ENCODE results near the gene FBN2.

Gene FBN2

DNA sequence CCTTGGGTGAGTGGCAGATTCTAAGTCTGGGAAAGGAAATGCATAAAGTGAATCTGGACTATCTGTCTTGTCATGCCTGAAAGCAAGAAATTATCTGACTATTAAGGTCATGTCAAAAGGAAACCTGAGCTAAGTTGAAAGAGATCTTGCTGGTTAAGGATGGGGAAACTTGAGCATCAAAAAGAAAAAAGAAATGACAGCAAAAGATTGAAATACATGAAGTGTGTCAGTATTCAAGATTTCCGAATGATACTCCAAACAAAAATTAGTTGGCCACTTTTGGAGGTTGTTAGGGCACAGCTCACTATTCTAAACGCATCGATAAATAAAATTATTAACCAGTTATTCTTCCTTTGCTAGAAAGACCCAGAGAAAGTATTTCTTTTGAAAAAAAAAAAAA lies 3.3 kb upstream of the FBN2 start:
- TF ChIP-seq GATA1 (IDR thresholded peaks at IDR 0.05; ENCODE audit: low read depth, low read length): no peak
- no peak for TF ChIP-seq POLR2A (IDR thresholded peaks at IDR 0.05; ENCODE audit: low read length)
- DNase-seq: no peak

GRCh38 chr5:128539038-128539429 lies 989 bp upstream of the FBN2 start:
- no peak for DNase-seq

GRCh38 chr5:128538250-128539037 lies 399 bp upstream of the FBN2 start:
- TF ChIP-seq POLR2A (IDR thresholded peaks at IDR 0.05; ENCODE audit: low read length): no peak
- no peak for TF ChIP-seq GATA1 (IDR thresholded peaks at IDR 0.05; ENCODE audit: low read depth, low read length)
- no peak for DNase-seq

More at GRCh38 chr5:128539038-128539429, 989 bp upstream of the FBN2 start:
- TF ChIP-seq POLR2A (IDR thresholded peaks at IDR 0.05; ENCODE audit: low read length) (no peak), GATA1 (IDR thresholded peaks at IDR 0.05; ENCODE audit: low read depth, low read length) (no peak)

DNA sequence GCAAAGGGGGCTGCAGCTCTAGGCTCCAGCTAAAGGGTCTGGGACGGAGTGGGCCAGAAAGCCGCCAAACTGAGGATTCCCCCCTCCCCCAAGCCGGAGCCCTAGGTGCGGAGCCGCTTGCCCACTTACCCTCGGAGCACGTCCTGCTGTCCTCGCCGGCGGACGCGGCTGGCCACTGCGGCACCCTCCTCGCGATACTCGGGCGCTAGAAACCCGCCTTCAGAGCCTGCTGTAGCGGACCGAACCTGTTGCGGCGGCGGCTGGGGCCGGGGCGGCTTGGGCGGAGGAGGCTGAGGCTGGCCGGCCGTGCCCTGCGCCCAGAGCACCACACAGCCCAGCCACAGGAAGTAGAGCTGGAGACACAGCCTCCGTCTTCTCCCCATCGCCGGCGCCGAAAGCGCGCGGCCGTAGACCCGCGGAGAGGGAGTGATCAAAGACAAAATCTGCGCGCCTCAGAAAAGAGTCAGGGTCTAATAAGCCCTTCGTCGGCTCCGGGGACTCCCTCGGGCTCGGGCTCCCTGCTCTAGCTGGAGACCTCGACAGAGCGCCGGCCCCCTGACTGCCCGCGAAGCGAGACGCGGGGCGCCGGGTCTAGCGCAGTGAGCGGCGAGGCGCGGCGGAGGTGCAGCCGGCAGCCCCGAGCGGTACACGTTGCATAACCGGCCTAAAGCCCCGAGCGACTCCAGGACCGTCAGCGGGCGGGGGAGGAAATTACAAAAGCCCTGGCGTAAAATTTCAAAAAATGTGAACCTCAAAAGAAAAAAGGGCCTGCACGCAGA lies 635 bp downstream of the FBN2 start:
- TF ChIP-seq POLR2A (IDR thresholded peaks at IDR 0.05; ENCODE audit: low read length): no peak
- no peak for TF ChIP-seq GATA1 (IDR thresholded peaks at IDR 0.05; ENCODE audit: low read depth, low read length)
- DNase-seq: peak in 1 of 2 experiments; percentile 1

DNA sequence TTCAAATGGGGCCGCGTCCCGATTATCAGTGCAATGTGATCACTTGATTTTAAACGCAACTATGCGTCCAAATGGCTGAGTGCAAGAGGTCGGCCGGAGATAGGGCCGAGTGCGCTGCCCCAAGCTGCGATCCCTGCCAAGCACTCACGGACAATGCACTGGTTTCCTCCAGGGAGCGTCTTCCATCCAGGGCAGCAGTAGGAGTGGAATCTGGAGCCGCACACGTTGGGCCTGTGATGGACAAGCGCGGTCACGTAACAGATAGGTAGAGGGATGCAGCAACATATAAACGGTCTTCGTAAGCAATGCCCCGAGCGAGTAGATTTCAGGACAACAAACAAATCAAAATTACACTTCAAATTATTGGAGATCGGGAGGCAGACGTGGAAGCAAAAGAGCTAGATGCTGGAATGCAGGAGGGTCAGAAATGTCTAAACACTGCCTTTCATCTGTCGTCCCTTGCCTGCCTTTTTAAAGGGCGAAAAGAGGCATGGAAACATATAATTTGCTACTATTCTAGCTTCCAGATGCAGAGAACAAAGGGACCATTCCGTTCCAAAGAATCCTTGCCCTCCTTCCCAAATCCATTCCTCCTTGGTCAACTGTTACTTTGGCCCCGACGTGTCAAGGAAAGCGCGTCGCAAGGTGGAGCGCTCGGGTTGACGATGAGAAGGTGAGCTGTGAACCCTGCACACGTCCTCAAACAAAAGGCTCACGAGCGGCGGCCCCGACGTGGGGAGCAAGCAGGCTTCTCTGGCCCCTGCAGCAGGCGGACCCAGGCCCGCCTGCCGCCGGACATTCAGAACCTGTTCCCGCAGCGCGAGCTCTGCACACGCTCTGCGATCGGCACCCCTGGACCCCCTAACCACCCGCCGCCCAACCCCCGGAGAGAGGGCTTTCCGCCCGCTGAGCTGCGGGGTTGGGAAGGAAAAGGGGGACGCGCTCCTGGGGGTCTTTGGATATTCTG lies 1.5 kb downstream of the FBN2 start:
- DNase-seq: no peak
- TF ChIP-seq GATA1 (IDR thresholded peaks at IDR 0.05; ENCODE audit: low read depth, low read length) (no peak), POLR2A (IDR thresholded peaks at IDR 0.05; ENCODE audit: low read length) (no peak)

- DNase-seq: no peak
- TF ChIP-seq GATA1 (IDR thresholded peaks at IDR 0.05; ENCODE audit: low read depth, low read length) (no peak), POLR2A (IDR thresholded peaks at IDR 0.05; ENCODE audit: low read length) (no peak)
Measured at GRCh38 chr5:128535251-128535650, 2.8 kb downstream of the FBN2 start.

GRCh38 chr5:128534726-128535125 lies 3.3 kb downstream of the FBN2 start:
- TF ChIP-seq GATA1 (IDR thresholded peaks at IDR 0.05; ENCODE audit: low read depth, low read length) (no peak), POLR2A (IDR thresholded peaks at IDR 0.05; ENCODE audit: low read length) (no peak)
- DNase-seq: no peak

DNA sequence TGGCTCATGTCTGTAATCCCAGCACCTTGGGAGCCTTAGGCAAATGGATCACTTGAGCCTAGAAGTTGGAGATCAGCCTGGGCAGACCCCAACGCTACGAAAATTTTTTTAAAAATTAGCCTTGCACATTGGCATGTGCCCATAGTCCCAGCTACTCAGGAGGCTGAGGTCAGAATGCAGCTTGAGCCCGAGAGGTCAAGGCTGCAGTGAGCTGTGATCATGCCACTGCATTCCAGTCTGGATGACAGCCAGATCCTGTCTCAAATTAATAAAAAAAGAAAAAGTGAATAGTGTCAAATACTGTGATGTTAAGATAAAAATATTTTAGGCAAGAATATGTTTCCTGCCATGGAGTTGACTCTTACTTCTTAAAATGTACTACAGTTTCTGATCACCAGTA lies 5.3 kb downstream of the FBN2 start:
- TF ChIP-seq GATA1 (IDR thresholded peaks at IDR 0.05; ENCODE audit: low read depth, low read length) (no peak), POLR2A (IDR thresholded peaks at IDR 0.05; ENCODE audit: low read length) (no peak)
- no peak for DNase-seq

GRCh38 chr5:128532127-128532526 lies 5.9 kb downstream of the FBN2 start:
- no peak for DNase-seq
- TF ChIP-seq GATA1 (IDR thresholded peaks at IDR 0.05; ENCODE audit: low read depth, low read length) (no peak), POLR2A (IDR thresholded peaks at IDR 0.05; ENCODE audit: low read length) (no peak)

DNA sequence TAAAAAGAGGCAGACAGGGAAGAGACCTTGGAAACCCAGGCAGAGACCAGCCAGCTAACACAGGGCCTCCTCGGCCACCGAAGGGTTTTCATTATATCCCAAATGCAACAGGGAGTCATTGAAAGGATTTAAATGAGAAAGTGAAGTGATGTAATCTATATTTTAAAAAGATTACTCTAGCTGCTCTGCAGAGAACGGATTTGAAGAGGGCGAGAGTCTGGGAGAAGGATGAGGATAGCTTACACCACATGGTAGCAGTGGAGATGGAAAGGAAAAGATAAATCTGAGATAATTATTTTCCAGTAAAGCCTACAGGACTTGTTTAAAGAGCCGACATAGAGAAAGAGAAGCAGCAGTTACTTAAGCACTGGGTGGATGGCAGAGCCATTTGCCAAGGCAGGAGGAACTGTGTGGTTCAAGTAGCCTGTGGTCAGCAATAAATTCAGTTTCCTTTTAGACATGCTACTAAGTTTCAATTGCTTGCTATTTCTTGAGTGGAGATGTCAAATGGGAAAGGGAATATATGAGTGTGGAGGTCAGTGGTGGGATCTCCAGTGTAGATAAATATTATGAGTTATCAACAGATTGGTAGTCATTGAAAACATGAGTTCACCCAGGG lies 9.3 kb downstream of the FBN2 start:
- TF ChIP-seq GATA1 (IDR thresholded peaks at IDR 0.05; ENCODE audit: low read depth, low read length): no peak
- TF ChIP-seq POLR2A (IDR thresholded peaks at IDR 0.05; ENCODE audit: low read length): no peak
- DNase-seq: no peak

- no peak for DNase-seq
- TF ChIP-seq POLR2A (IDR thresholded peaks at IDR 0.05; ENCODE audit: low read length) (no peak), GATA1 (IDR thresholded peaks at IDR 0.05; ENCODE audit: low read depth, low read length) (no peak)
Measured at GRCh38 chr5:128528126-128528525, 9.9 kb downstream of the FBN2 start.

DNA sequence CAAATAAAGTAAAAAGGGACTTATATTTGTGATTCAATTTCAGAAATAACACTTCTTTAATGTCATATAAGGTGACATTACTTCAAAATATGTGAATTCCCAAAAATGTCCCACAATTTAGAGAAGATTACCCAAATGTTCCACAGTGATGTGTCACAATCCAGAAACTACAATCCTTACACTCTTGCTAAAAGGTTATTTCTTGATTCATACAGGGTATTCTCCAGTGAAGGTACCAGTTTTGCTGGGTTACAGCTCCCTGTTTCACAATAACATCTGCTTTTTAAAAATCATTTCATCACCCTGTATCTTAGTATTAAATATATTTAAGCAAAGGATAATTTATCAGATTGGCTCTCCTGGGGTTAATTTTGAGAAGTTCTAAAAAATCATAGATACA lies 11.0 kb downstream of the FBN2 start:
- no peak for TF ChIP-seq GATA1 (IDR thresholded peaks at IDR 0.05; ENCODE audit: low read depth, low read length)
- no peak for TF ChIP-seq POLR2A (IDR thresholded peaks at IDR 0.05; ENCODE audit: low read length)
- DNase-seq: no peak

GRCh38 chr5:128522336-128522735 lies 15.7 kb downstream of the FBN2 start:
- TF ChIP-seq POLR2A (IDR thresholded peaks at IDR 0.05; ENCODE audit: low read length): no peak
- TF ChIP-seq GATA1 (IDR thresholded peaks at IDR 0.05; ENCODE audit: low read depth, low read length): no peak
- DNase-seq: no peak
